Neural cell (in vitro differentiated cells): Measurements from ENCODE around the gene PANX1. TPM values are rescaled to one million over a fixed set of nuclear protein-coding genes. Genes with fewer than 3 reads are reported as not detected.

ENCODE experiments used
- H2AFZ ChIP-seq: fragments of 200-600, 300-800 bp; sonication (generic), shearing (Covaris generic); 2 replicates; pipeline ENCODE4 v1.6.0; 2014; ENCODE audit warnings: low read depth, mild to moderate bottlenecking, antibody characterized with exemption, low read length, moderate library complexity
- H3F3A ChIP-seq: fragments of 200-600 bp; shearing (Covaris generic); 2 replicates; pipeline ENCODE4 v1.6.1; 2016; ENCODE audit warnings: mild to moderate bottlenecking, moderate library complexity, mixed read lengths, antibody characterized with exemption, low read length; ENCODE audit not compliant: insufficient read depth, poor library complexity, severe bottlenecking
- H3K27ac ChIP-seq: fragments of 200-600, 300-800 bp; sonication (generic), shearing (Covaris generic); 2 replicates; pipeline ENCODE4 v1.5.1; 2014; ENCODE audit warnings: mild to moderate bottlenecking, low read length, moderate library complexity
- H3K27me3 ChIP-seq: fragments of 300-800, 200-600 bp; sonication (generic), shearing (Covaris generic); 2 replicates; pipeline ENCODE4 v1.6.0; 2014; ENCODE audit warnings: mild to moderate bottlenecking, low read depth, low read length, moderate library complexity; ENCODE audit not compliant: insufficient read depth
- H3K36me3 ChIP-seq: fragments of 300-800, 200-600 bp; sonication (generic), shearing (Covaris generic); 2 replicates; pipeline ENCODE4 v1.5.1; 2014; ENCODE audit warnings: mild to moderate bottlenecking, antibody characterized with exemption, low read length, moderate library complexity; ENCODE audit not compliant: insufficient read depth
- H3K4me2 ChIP-seq: fragments of 300-800, 200-600 bp; sonication (generic), shearing (Covaris generic); 2 replicates; pipeline ENCODE4 v1.6.0; 2014; ENCODE audit warnings: mild to moderate bottlenecking, low read length
- H3K4me3 ChIP-seq: fragments of 300-800, 200-600 bp; sonication (generic), shearing (Covaris generic); 2 replicates; pipeline ENCODE4 v1.5.1; 2014; ENCODE audit warnings: mild to moderate bottlenecking, low read length, moderate library complexity
- H3K79me2 ChIP-seq: fragments of 200-600 bp; shearing (Covaris generic); replicated peaks from 2 replicates; pipeline ENCODE4 v1.6.0; 2014; ENCODE audit warnings: mild to moderate bottlenecking, low read length, moderate library complexity; ENCODE audit not compliant: insufficient read depth
- H3K9ac ChIP-seq: fragments of 300-800, 200-600 bp; sonication (generic), shearing (Covaris generic); 2 replicates; pipeline ENCODE4 v1.6.1; 2016; ENCODE audit warnings: mild to moderate bottlenecking, low read length, mixed read lengths
- H3K9me2 ChIP-seq: fragments of 200-600 bp; shearing (Covaris generic); 2 replicates; pipeline ENCODE4 v1.6.1; 2016; ENCODE audit warnings: mild to moderate bottlenecking, low read length, mixed read lengths; ENCODE audit not compliant: insufficient read depth
- H3K9me3 ChIP-seq: fragments of 200-600, 300-800 bp; sonication (generic), shearing (Covaris generic); 2 replicates; pipeline ENCODE4 v1.6.1; 2016; ENCODE audit warnings: mild to moderate bottlenecking, mixed run types, low read length, moderate library complexity, mixed read lengths
- H4K20me1 ChIP-seq: fragments of 200-600 bp; shearing (Covaris generic); 2 replicates; pipeline ENCODE4 v1.6.1; 2016; ENCODE audit warnings: mild to moderate bottlenecking, mixed run types; ENCODE audit not compliant: insufficient read depth
- CTCF ChIP-seq: fragments of 450-650 bp; IDR thresholded peaks from 2 replicates; pipeline ENCODE4 v1.5.1; 2014; ENCODE audit warnings: antibody characterized with exemption, mild to moderate bottlenecking, moderate library complexity; ENCODE audit not compliant: poor library complexity, severe bottlenecking
- EP300 ChIP-seq: fragments of 450-650 bp; conservative IDR thresholded peaks from 2 replicates; pipeline ENCODE4 v1.6.1; 2014; ENCODE audit warnings: antibody characterized with exemption, mild to moderate bottlenecking, moderate library complexity; ENCODE audit not compliant: poor library complexity, severe bottlenecking
- EZH2 ChIP-seq: fragments of 200-600, 300-800 bp; shearing (Covaris generic), sonication (generic); IDR thresholded peaks from 2 replicates; pipeline ENCODE4 v1.6.1; 2014; ENCODE audit warnings: antibody characterized with exemption, low read length, borderline replicate concordance, mild to moderate bottlenecking; ENCODE audit not compliant: insufficient read depth, poor library complexity, severe bottlenecking
- MXI1 ChIP-seq: fragments of 450-650 bp; conservative IDR thresholded peaks from 2 replicates; pipeline ENCODE4 v1.6.1; 2014; ENCODE audit warnings: antibody characterized with exemption, mild to moderate bottlenecking; ENCODE audit not compliant: poor library complexity, severe bottlenecking
- POLR2AphosphoS5 ChIP-seq: IDR thresholded peaks from 2 replicates; pipeline ENCODE4 v1.6.1; 2012
- RAD21 ChIP-seq: fragments of 450-650 bp; conservative IDR thresholded peaks from 2 replicates; pipeline ENCODE4 v1.6.1; 2014; ENCODE audit warnings: antibody characterized with exemption, mild to moderate bottlenecking, moderate library complexity
- REST ChIP-seq: IDR thresholded peaks from 2 replicates; pipeline ENCODE4 v1.6.1; 2012; ENCODE audit warnings: borderline replicate concordance
- SMC3 ChIP-seq: fragments of 450-650 bp; conservative IDR thresholded peaks from 2 replicates; pipeline ENCODE4 v1.6.1; 2014; ENCODE audit warnings: antibody characterized with exemption, mild to moderate bottlenecking, moderate library complexity; ENCODE audit not compliant: poor library complexity
- TAF1 ChIP-seq: IDR thresholded peaks from 2 replicates; pipeline ENCODE4 v1.6.1; 2012; ENCODE audit warnings: low read depth
- polyA plus RNA-seq: library from polyadenylated mRNA; depleted of rRNA; stranded (reverse); fragments of >200 nt; gene quantifications from 2 replicates; pipeline ENCODE4 v1.2.3, GENCODE V29; 2014

The PANX1 gene
- polyA plus RNA-seq, 1 donor from 2014 or later: 48.0 TPM

DNA sequence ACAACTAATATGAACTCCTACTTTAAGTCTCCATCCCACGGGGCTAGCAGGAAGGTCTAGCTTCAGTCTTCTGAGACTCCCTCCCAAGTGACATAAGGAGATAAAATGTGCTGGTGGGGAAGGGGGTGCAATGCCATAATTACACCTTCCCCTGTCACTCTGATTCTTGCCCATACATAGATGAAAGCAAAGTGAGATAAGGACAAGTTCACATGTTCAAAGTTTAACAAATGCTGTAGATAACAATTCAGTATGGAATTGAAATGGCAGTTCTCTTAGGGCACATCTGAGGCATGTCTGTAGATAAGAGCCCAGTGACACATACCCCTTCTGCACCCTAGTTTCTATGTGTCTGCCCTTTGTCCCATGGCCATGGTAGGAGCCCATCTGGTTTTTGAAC, 38.2 kb upstream of the PANX1 start:
- Histone ChIP-seq H3K27me3 (no peaks in the 10 kb centered on the region), H3K79me2 (no peaks in the 10 kb centered on the region), H3K9me2 (no peaks in the 10 kb centered on the region), H3K9ac (no peak overlapping the region), H4K20me1 (no peaks in the 10 kb centered on the region), H3K36me3 (no peaks in the 10 kb centered on the region), H3K4me2 (no peak overlapping the region), H2AFZ (no peak overlapping the region), H3K9me3 (no peaks in the 10 kb centered on the region), H3F3A (no peaks in the 10 kb centered on the region), H3K27ac (no peak overlapping the region), H3K4me3 (no peak overlapping the region)
- TF ChIP-seq MXI1: no peak
- no peak for TF ChIP-seq REST
- TF ChIP-seq POLR2AphosphoS5: no peak

GRCh38 chr11:94091091-94091490, 37.5 kb upstream of the PANX1 start:
- no peak overlapping the region for H3K4me3 ChIP-seq
- H3K4me2 ChIP-seq: no peak overlapping the region
- no peaks in the 10 kb centered on the region for H4K20me1 ChIP-seq
- no peak overlapping the region for H3K9ac ChIP-seq
- H3K9me3 ChIP-seq: no peaks in the 10 kb centered on the region
- no peaks in the 10 kb centered on the region for H3K79me2 ChIP-seq
- no peaks in the 10 kb centered on the region for H3K9me2 ChIP-seq
- no peaks in the 10 kb centered on the region for H3K36me3 ChIP-seq
- TF ChIP-seq SMC3: no peak
- no peak for TF ChIP-seq EZH2
- H3K27ac ChIP-seq: no peak overlapping the region
- H2AFZ ChIP-seq: no peak overlapping the region
- no peaks in the 10 kb centered on the region for H3K27me3 ChIP-seq
- no peaks in the 10 kb centered on the region for H3F3A ChIP-seq

- H3K9ac ChIP-seq: no peak overlapping the region
Measured at GRCh38 chr11:94100253-94100652, 28.4 kb upstream of the PANX1 start.

More at GRCh38 chr11:94100253-94100652, 28.4 kb upstream of the PANX1 start:
- Histone ChIP-seq H3K9me2 (no peaks in the 10 kb centered on the region), H3K4me2 (no peak overlapping the region), H4K20me1 (no peaks in the 10 kb centered on the region), H3F3A (no peaks in the 10 kb centered on the region), H3K4me3 (no peak overlapping the region), H2AFZ (no peak overlapping the region), H3K27ac (no peak overlapping the region), H3K9me3 (no peaks in the 10 kb centered on the region), H3K79me2 (no peaks in the 10 kb centered on the region), H3K36me3 (no peaks in the 10 kb centered on the region), H3K27me3 (no peaks in the 10 kb centered on the region)
- TF ChIP-seq CTCF (no peak), EP300 (no peak), MXI1 (no peak), EZH2 (no peak), SMC3 (no peak), REST (no peak), POLR2AphosphoS5 (no peak), RAD21 (no peak), TAF1 (no peak)
